GM18873 (cell line): ENCODE data around the gene PRPF19.

ENCODE experiments used
- ATAC-seq: cut with Tn5 transposase; IDR thresholded peaks from one replicate; pipeline ENCODE4 v1.9.1; 2021; ENCODE audit warnings: mild to moderate bottlenecking, moderate library complexity, moderate number of reproducible peaks; ENCODE audit not compliant: unreplicated experiment, low FRiP score

Gene PRPF19

GRCh38 chr11:60848714-60849151, 57.7 kb downstream of the PRPF19 start:
- no peak for ATAC-seq

GRCh38 chr11:60847896-60848295, 58.5 kb downstream of the PRPF19 start:
- no peak for ATAC-seq

GRCh38 chr11:60847281-60847680, 59.1 kb downstream of the PRPF19 start:
- no peak for ATAC-seq

GRCh38 chr11:60845338-60845737, 61.0 kb downstream of the PRPF19 start:
- ATAC-seq = no peak

GRCh38 chr11:60844870-60845221, 61.5 kb downstream of the PRPF19 start:
- ATAC-seq = no peak

- no peak for ATAC-seq
These were observed 62.1 kb downstream of the PRPF19 start for GRCh38 chr11:60844045-60844869.

DNA sequence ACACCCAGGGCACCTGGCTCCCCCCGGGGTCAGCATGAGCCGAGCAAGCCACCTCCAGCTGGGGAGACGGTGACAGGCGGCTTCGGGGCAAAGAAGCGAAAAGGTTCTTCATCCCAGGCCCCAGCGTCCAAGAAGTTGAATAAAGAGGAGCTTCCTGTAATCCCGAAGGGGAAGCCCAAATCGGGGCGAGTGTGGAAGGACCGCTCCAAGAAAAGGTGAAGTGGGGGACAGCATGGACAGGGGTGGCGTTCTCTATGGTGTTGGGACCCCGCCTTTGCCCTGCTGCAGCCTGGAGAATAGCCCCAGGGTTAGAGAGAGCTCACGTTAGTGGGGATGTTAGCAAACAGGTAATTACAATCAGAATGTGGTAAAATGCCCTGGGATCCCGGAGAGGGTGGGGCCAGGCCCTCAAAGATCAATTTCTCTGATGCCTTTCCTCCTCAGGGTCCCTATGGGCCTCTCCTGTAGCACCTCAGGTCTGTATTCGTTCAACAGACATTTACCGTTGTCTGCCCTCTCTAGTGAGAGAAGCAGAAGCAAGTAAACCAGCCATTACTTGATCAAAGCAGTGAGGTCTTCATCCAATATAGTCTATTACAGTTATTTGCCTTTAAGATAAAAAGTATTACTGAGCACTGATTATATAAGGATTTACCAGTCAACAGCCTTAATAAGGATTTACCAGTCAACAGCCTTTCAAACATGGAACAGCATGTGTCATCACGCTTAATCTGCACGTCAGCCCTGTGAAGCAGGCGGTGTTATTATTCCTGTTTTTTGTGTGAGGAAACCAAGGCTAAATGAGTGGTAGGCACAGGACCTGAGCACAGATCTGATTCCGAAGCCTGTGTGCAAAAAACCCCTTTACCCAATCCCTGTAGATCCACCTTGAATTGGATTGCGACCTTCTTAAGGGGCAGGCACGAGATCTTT, 63.5 kb downstream of the PRPF19 start:
- no peak for ATAC-seq

DNA sequence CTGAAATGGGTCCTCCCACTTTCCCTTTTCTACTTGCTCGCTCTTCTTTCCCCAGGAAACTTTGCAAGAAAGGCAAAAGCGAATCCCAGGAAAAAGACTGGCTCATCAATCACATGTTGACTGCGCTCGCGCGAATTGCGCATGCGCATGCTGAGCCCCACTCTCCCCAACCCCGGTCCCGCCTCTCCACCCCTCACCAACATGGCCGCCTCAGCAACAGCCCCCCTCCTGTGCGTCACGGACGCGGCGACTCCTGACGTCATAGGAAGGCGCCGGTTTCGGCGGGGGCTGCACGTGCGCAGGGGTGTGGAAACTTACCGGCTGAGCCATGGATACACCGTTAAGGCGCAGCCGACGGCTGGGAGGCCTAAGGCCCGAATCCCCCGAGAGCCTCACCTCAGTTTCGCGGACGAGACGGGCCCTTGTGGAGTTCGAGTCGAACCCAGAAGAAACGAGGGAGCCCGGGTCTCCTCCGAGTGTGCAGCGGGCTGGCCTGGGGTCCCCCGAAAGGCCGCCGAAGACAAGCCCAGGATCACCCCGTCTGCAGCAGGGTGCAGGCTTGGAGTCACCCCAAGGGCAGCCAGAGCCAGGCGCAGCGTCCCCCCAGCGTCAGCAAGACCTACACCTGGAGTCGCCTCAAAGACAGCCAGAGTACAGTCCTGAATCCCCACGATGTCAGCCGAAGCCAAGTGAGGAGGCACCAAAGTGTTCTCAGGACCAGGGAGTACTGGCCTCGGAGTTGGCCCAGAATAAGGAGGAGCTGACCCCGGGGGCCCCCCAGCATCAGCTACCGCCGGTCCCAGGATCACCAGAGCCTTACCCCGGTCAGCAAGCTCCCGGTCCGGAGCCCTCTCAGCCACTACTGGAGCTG, 64.4 kb downstream of the PRPF19 start, which contains the start of gene CCDC86:
Gene CCDC86 (plus strand): TSS at position 317 of the 871 bp plus-strand sequence. CDS start 12 bp downstream, at position 329.
- ATAC-seq = peak; percentile 58
